ENCODE results near the gene COBLL1. TPM values are rescaled to one million over a fixed set of nuclear protein-coding genes. Genes with fewer than 3 reads are reported as not detected.

Gene COBLL1
- total RNA-seq, 1 experiment from 2014 or later = 4.4 TPM

DNA sequence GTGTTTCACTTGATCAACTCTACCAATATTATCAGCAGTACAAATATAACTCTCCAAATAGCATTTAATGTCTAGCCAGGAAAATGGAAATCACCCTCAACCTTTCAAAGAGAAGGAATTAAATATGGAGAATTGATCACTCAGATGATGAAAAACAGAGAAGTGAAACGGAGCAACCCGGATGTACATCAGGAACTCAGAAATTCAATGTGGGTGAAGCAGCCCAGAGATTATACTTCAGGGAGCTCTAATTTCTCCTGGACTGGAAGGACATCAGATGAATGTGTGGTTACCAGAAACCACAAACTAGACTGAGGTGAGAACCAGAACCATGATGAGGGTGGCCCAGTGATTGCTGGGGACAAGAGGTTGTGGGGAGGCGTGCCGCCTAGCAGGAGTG is 35.5 kb upstream of the COBLL1 start:
- TF ChIP-seq SIN3A (IDR thresholded peaks at IDR 0.05; ENCODE audit: borderline replicate concordance, insufficient read depth, low read depth, low read length) = no peak
- TF ChIP-seq, protein P1, sequence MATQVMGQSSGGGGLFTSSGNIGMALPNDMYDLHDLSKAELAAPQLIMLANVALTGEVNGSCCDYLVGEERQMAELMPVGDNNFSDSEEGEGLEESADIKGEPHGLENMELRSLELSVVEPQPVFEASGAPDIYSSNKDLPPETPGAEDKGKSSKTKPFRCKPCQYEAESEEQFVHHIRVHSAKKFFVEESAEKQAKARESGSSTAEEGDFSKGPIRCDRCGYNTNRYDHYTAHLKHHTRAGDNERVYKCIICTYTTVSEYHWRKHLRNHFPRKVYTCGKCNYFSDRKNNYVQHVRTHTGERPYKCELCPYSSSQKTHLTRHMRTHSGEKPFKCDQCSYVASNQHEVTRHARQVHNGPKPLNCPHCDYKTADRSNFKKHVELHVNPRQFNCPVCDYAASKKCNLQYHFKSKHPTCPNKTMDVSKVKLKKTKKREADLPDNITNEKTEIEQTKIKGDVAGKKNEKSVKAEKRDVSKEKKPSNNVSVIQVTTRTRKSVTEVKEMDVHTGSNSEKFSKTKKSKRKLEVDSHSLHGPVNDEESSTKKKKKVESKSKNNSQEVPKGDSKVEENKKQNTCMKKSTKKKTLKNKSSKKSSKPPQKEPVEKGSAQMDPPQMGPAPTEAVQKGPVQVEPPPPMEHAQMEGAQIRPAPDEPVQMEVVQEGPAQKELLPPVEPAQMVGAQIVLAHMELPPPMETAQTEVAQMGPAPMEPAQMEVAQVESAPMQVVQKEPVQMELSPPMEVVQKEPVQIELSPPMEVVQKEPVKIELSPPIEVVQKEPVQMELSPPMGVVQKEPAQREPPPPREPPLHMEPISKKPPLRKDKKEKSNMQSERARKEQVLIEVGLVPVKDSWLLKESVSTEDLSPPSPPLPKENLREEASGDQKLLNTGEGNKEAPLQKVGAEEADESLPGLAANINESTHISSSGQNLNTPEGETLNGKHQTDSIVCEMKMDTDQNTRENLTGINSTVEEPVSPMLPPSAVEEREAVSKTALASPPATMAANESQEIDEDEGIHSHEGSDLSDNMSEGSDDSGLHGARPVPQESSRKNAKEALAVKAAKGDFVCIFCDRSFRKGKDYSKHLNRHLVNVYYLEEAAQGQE (IDR thresholded peaks at IDR 0.05; ENCODE audit: insufficient read depth in 1 of 2, low read depth in 2 of 2, low read length in 1 of 2) = no peak
- TF ChIP-seq TCF7L2 (IDR thresholded peaks at IDR 0.05; ENCODE audit: low read depth, low read length) = no peak
- ChIA-PET POLR2A (no interaction called here), CTCF (no interaction called here)
- no peak overlapping the region for H3K4me3 ChIP-seq (ENCODE audit: low read depth in 2 of 2, low read length in 2 of 2)
- H3K27ac ChIP-seq (ENCODE audit: low read length) = no peak overlapping the region
- intact Hi-C loops (cut with micrococcal nuclease; ENCODE audit: unreplicated experiment) = no loop called here
- DNase-seq (ENCODE audit: low read depth, low spot score) (no peak), ATAC-seq (no peak)
- no peaks in the 10 kb centered on the region for H3K27me3 ChIP-seq (ENCODE audit: control insufficient read depth, insufficient read depth, low read length)
- in situ Hi-C loops (cut with HindIII; ENCODE audit: low pct_unique_long_range_greater_than_20kb, low sequenced_read_pairs) = no loop called here
- BruUV-seq (replicated peaks) = no TSS peak
- no peaks in the 10 kb centered on the region for H3K36me3 ChIP-seq (ENCODE audit: control insufficient read depth, insufficient read depth, low read length)
- no peaks in the 10 kb centered on the region for H3K9me3 ChIP-seq (ENCODE audit: control insufficient read depth, insufficient read depth, low read depth, low read length)
- no peaks in the 10 kb centered on the region for H3K4me1 ChIP-seq (ENCODE audit: control insufficient read depth, insufficient read depth, low read length)

DNA sequence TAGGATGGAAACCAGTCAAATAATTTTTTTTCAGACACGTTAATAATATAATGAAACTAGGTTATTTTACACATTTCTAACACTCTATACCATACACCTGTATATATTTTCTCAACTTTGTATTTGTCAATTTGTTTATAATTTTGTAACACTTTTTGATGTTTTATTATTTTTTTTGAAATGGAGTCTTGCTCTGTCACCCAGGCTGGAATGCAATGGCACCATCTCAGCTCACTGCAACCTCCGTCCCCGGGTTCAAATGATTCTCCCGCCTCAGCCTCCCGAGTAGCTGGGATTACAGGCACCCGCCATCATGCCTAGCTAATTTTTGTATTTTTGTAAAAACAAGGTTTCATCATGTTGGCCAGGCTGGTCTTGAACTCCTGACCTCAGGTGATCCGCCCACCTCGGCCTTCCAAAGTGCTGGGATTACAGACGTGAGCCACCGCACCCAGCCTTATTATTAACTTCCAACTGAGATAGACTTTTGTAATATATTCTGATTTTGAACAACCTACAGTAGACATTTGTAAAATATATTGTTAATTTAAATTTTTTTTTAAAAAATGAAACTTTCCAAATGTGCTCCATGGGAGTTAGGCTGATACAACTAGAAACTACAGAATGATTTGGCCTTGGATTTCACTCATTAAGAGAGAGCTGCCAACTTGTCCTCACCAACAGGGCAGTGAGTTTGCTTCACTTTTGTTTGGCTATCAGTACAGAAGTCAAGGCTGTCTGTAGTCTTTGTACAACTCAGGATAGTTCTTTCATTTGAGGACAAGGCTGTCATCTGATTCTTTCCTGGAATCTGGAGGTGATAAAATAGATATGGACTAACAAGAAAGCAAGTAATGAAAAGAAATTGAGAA is 33.9 kb upstream of the COBLL1 start:
- intact Hi-C loops (cut with micrococcal nuclease; ENCODE audit: unreplicated experiment) (no loop called here), in situ Hi-C loops (cut with HindIII; ENCODE audit: low pct_unique_long_range_greater_than_20kb, low sequenced_read_pairs) (no loop called here)
- ChIA-PET POLR2A (no interaction called here), CTCF (no interaction called here)
- Histone ChIP-seq H3K9me3 (ENCODE audit: control insufficient read depth, insufficient read depth, low read depth, low read length) (no peaks in the 10 kb centered on the region), H3K27me3 (ENCODE audit: control insufficient read depth, insufficient read depth, low read length) (no peaks in the 10 kb centered on the region), H3K36me3 (ENCODE audit: control insufficient read depth, insufficient read depth, low read length) (no peaks in the 10 kb centered on the region), H3K27ac (ENCODE audit: low read length) (no peak overlapping the region), H3K4me3 (ENCODE audit: low read depth in 2 of 2, low read length in 2 of 2) (no peak overlapping the region), H3K4me1 (ENCODE audit: control insufficient read depth, insufficient read depth, low read length) (no peaks in the 10 kb centered on the region)
- no TSS peak for BruUV-seq (replicated peaks)
- ATAC-seq (no peak), DNase-seq (ENCODE audit: low read depth, low spot score) (no peak)
- no peak for TF ChIP-seq TCF7L2 (IDR thresholded peaks at IDR 0.05; ENCODE audit: low read depth, low read length)
- TF ChIP-seq, protein P1 (IDR thresholded peaks at IDR 0.05; ENCODE audit: insufficient read depth in 1 of 2, low read depth in 2 of 2, low read length in 1 of 2) = no peak
- no peak for TF ChIP-seq SIN3A (IDR thresholded peaks at IDR 0.05; ENCODE audit: borderline replicate concordance, insufficient read depth, low read depth, low read length)
- TF ChIP-seq, protein P2, sequence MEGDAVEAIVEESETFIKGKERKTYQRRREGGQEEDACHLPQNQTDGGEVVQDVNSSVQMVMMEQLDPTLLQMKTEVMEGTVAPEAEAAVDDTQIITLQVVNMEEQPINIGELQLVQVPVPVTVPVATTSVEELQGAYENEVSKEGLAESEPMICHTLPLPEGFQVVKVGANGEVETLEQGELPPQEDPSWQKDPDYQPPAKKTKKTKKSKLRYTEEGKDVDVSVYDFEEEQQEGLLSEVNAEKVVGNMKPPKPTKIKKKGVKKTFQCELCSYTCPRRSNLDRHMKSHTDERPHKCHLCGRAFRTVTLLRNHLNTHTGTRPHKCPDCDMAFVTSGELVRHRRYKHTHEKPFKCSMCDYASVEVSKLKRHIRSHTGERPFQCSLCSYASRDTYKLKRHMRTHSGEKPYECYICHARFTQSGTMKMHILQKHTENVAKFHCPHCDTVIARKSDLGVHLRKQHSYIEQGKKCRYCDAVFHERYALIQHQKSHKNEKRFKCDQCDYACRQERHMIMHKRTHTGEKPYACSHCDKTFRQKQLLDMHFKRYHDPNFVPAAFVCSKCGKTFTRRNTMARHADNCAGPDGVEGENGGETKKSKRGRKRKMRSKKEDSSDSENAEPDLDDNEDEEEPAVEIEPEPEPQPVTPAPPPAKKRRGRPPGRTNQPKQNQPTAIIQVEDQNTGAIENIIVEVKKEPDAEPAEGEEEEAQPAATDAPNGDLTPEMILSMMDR (IDR thresholded peaks at IDR 0.05) = no peak
- TF ChIP-seq POLR2AphosphoS5 (IDR thresholded peaks at IDR 0.05; ENCODE audit: low read depth, low read length) = no peak

Measured in Panc1 (cell line).